Panc1 (cell line): ENCODE data around the gene CNKSR3.

Experiments used
- CTCF ChIP-seq: fragments of 450-650 bp; IDR thresholded peaks from 2 replicates; pipeline ENCODE4 v1.5.1; 2017; ENCODE audit warnings: mild to moderate bottlenecking
- POLR2AphosphoS5 ChIP-seq: IDR thresholded peaks from 2 replicates; pipeline ENCODE4 v1.6.1; 2012; ENCODE audit warnings: mild to moderate bottlenecking, low read depth, low read length, moderate library complexity
- REST ChIP-seq, 2 experiments: IDR thresholded peaks; 2 replicates each; pipeline ENCODE4 v1.6.1; 2011 to 2012; ENCODE audit warnings: low read depth in 2 of 2, control low read depth in 1 of 2, low read length in 1 of 2, mild to moderate bottlenecking in 1 of 2, moderate library complexity in 1 of 2; ENCODE audit not compliant: insufficient read depth in 1 of 2
- TCF7L2 ChIP-seq: IDR thresholded peaks from 2 replicates; pipeline ENCODE4 v1.6.1; 2011; ENCODE audit warnings: mild to moderate bottlenecking, low read depth, low read length, inconsistent platforms

- no peak for TF ChIP-seq CTCF
- no peak for TF ChIP-seq POLR2AphosphoS5
- TF ChIP-seq TCF7L2 = no peak
- no peak for TF ChIP-seq REST (IDR thresholded peaks at IDR 0.05; ENCODE audit: insufficient read depth in 1 of 2, low read depth in 2 of 2, low read length in 1 of 2)
Measured at GRCh38 chr6:154433477-154434241, 76.8 kb downstream of the CNKSR3 start.
